HL-60 (cell line): ENCODE data around the gene PARP8.

ENCODE experiments used
- CTCF ChIP-seq: IDR thresholded peaks from one replicate; pipeline ENCODE4 v1.5.1; 2011; ENCODE audit warnings: low read length, control low read depth, inconsistent platforms; ENCODE audit not compliant: insufficient read depth
- GABPA ChIP-seq: IDR thresholded peaks from 2 replicates; pipeline ENCODE4 v1.6.1; 2012; ENCODE audit warnings: low read depth
- POLR2AphosphoS5 ChIP-seq: IDR thresholded peaks from 2 replicates; pipeline ENCODE4 v1.6.1; 2012; ENCODE audit warnings: low read depth
- TF ChIP-seq, protein P1 (sequence below): IDR thresholded peaks from 2 replicates; pipeline ENCODE4 v1.6.1; 2012; ENCODE audit warnings: low read depth; ENCODE audit not compliant: insufficient replicate concordance

DNA sequence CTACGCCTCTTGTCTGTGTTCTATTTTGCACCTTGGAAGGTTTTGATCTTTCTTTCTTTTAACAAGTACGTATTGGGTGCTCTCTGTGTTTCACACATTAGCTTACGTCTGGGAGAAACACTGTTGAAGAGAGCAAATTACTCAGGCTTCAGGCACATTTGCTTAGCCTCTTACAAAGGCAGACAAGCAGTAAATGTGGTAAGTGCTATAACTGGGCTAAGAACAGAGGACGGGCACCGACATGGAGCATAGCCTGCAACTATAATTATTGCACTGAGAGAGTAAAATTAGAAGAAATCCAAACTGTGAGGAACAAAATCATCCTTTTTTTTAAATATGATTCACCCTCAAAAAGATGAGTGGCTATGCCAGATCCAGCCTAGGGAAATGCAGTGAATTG is 9.4 kb upstream of the PARP8 start:
- TF ChIP-seq CTCF (no peak), GABPA (no peak), POLR2AphosphoS5 (no peak)
- TF ChIP-seq, protein P1, sequence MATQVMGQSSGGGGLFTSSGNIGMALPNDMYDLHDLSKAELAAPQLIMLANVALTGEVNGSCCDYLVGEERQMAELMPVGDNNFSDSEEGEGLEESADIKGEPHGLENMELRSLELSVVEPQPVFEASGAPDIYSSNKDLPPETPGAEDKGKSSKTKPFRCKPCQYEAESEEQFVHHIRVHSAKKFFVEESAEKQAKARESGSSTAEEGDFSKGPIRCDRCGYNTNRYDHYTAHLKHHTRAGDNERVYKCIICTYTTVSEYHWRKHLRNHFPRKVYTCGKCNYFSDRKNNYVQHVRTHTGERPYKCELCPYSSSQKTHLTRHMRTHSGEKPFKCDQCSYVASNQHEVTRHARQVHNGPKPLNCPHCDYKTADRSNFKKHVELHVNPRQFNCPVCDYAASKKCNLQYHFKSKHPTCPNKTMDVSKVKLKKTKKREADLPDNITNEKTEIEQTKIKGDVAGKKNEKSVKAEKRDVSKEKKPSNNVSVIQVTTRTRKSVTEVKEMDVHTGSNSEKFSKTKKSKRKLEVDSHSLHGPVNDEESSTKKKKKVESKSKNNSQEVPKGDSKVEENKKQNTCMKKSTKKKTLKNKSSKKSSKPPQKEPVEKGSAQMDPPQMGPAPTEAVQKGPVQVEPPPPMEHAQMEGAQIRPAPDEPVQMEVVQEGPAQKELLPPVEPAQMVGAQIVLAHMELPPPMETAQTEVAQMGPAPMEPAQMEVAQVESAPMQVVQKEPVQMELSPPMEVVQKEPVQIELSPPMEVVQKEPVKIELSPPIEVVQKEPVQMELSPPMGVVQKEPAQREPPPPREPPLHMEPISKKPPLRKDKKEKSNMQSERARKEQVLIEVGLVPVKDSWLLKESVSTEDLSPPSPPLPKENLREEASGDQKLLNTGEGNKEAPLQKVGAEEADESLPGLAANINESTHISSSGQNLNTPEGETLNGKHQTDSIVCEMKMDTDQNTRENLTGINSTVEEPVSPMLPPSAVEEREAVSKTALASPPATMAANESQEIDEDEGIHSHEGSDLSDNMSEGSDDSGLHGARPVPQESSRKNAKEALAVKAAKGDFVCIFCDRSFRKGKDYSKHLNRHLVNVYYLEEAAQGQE, result no peak
